Testis (tissue), 3 donors: Measurements from ENCODE around the gene NAALAD2. TPM values are rescaled to one million over a fixed set of nuclear protein-coding genes. Genes with fewer than 3 reads are reported as not detected.
"Not testable (repeated sequence)": the region's sequence is repeated elsewhere in the genome, so short reads cannot be mapped to it uniquely, and the experiment has no call there.

Experiments used
- DNase-seq: peaks from one replicate; pipeline ENCODE4 v3.0.0-alpha.2; 2019
- H3K27ac ChIP-seq, 2 donors: fragments of 200-600 bp; sonication (generic); one replicate each; pipeline ENCODE4 v1.5.1; 2019
- H3K27me3 ChIP-seq: fragments of 200-600 bp; sonication (generic); one replicate; pipeline ENCODE4 v1.5.1; 2019
- H3K36me3 ChIP-seq: fragments of 200-600 bp; sonication (generic); one replicate; pipeline ENCODE4 v1.5.1; 2017; ENCODE audit warnings: low read depth; ENCODE audit errors: missing control alignments
- H3K4me1 ChIP-seq: fragments of 200-600 bp; sonication (generic); one replicate; pipeline ENCODE4 v1.5.1; 2019
- H3K4me3 ChIP-seq, 2 donors: fragments of 200-600 bp; sonication (generic); one replicate each; pipeline ENCODE4 v1.5.1; 2017 to 2019
- H3K9me3 ChIP-seq: fragments of 200-600 bp; sonication (generic); one replicate; pipeline ENCODE4 v1.5.1; 2017
- POLR2A ChIP-seq: fragments of 450-650 bp; IDR thresholded peaks from one replicate; pipeline ENCODE4 v1.6.1; 2017; ENCODE audit warnings: antibody characterized with exemption, mild to moderate bottlenecking, moderate library complexity
- whole genome bisulfite sequencing, 2 donors: methylation state at CpG; one replicate each; pipeline ENCODE4 v1.1.5; 2018; 5-methylcytosine and 5-hydroxymethylcytosine counted together
- intact Hi-C: fragments of 100-400 bp; cut with DNase I; formaldehyde crosslinking; loops from one replicate; pipeline ENCODE4 v1.15.1; 2023; ENCODE audit warnings: low total_unique reads
- polyA plus RNA-seq: library from polyadenylated mRNA; stranded (reverse); fragments of 350-450 nt; fragmentation: Illumina TruSeq; extraction: RNeasy Lipid Tissue Mini Kit (QIAGEN cat#74804); gene quantifications from one replicate; pipeline ENCODE4 v1.2.3, GENCODE V29; 2014; ENCODE audit warnings: low read depth, low replicate concordance; ENCODE audit not compliant: insufficient read depth
- small RNA-seq, 2 donors: library from RNA; depleted of rRNA; stranded (forward); fragments of <200 nt; gene quantifications; one replicate each; pipeline ENCODE3, GENCODE V24; 2016
- total RNA-seq, 2 donors: library from RNA; depleted of rRNA; stranded (reverse); fragments of >200 nt; gene quantifications; one replicate each; pipeline ENCODE4 v1.2.3, GENCODE V29; 2016
- TF ChIP-seq, protein P1 (sequence below), 3 experiments: fragments of 450-650 bp in 2 of 3; fragments of 200-600 bp in 1 of 3; sonication (generic) in 1 of 3; IDR thresholded peaks; one replicate each; pipeline ENCODE4 v1.5.1; 2016 to 2019; ENCODE audit warnings: antibody characterized with exemption in 3 of 3, mild to moderate bottlenecking in 2 of 3, moderate library complexity in 1 of 3

Gene NAALAD2
- total and polyA plus RNA-seq, 3 donors from 2014 or later = 23.8 to 92.4 (median 89.3) TPM

DNA sequence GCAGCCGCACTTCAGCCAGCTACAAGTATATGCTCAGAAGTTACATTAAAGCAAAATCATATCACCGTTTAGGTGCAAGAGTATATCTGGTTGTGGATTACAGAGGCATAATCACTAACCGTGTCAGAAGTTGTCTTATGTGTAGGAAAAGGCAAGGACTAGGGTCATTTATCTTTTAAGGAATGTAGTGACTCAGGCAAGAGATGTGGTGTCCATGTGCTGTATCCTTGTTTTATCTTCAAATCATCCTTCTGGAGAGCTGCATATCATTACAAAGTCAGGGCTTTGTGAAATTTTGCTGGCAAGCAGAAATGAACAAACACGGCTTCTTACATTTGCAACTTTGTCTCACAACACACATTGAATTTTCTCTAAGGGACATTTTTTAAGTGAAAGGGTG is 101.1 kb downstream of the NAALAD2 start:
- TF ChIP-seq POLR2A = no peak
- TF ChIP-seq, protein P1, sequence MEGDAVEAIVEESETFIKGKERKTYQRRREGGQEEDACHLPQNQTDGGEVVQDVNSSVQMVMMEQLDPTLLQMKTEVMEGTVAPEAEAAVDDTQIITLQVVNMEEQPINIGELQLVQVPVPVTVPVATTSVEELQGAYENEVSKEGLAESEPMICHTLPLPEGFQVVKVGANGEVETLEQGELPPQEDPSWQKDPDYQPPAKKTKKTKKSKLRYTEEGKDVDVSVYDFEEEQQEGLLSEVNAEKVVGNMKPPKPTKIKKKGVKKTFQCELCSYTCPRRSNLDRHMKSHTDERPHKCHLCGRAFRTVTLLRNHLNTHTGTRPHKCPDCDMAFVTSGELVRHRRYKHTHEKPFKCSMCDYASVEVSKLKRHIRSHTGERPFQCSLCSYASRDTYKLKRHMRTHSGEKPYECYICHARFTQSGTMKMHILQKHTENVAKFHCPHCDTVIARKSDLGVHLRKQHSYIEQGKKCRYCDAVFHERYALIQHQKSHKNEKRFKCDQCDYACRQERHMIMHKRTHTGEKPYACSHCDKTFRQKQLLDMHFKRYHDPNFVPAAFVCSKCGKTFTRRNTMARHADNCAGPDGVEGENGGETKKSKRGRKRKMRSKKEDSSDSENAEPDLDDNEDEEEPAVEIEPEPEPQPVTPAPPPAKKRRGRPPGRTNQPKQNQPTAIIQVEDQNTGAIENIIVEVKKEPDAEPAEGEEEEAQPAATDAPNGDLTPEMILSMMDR (IDR thresholded peaks at IDR 0.05) = no peak
- Histone ChIP-seq H3K27ac (peak overlapping the region; percentile 1 to 3), H3K4me1 (peaks cover 6% of the 10 kb centered on the region), H3K9me3 (no peaks in the 10 kb centered on the region), H3K4me3 (no peak overlapping the region), H3K36me3 (no peaks in the 10 kb centered on the region), H3K27me3 (no peaks in the 10 kb centered on the region)
- no peak for DNase-seq
- intact Hi-C loops = no loop called here
- WGBS, 2 donors = 57 to 59% methylated on average over 4 of the region's 4 CpGs

DNA sequence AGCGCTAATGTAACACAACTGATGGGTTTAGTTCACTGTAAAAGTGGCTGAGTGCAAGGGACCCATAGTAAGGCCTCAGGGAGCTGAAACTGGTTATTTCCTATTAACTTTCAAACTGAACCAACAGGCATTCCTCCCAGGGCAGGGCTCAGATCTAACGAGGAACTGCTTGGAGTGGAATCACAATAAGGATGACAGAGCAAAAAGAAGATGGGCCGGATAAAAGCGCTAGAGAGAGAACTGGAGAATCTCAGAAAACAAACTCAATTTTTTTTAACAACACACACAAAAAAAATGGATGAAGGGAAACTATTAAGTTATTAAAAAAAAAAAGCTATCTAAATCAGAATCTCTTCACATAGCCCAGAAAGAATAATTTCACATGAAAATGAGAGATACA is 102.5 kb downstream of the NAALAD2 start:
- 61 to 80% methylated on average over 4 of the region's 4 CpGs for WGBS, 2 donors
- Histone ChIP-seq H3K27me3 (no peaks in the 10 kb centered on the region), H3K36me3 (no peaks in the 10 kb centered on the region), H3K9me3 (no peaks in the 10 kb centered on the region), H3K27ac (no peak overlapping the region), H3K4me3 (no peak overlapping the region), H3K4me1 (peaks cover 6% of the 10 kb centered on the region)
- intact Hi-C loops = no loop called here
- TF ChIP-seq, protein P1 (IDR thresholded peaks at IDR 0.05) = no peak
- TF ChIP-seq POLR2A = no peak
- DNase-seq = no peak

DNA sequence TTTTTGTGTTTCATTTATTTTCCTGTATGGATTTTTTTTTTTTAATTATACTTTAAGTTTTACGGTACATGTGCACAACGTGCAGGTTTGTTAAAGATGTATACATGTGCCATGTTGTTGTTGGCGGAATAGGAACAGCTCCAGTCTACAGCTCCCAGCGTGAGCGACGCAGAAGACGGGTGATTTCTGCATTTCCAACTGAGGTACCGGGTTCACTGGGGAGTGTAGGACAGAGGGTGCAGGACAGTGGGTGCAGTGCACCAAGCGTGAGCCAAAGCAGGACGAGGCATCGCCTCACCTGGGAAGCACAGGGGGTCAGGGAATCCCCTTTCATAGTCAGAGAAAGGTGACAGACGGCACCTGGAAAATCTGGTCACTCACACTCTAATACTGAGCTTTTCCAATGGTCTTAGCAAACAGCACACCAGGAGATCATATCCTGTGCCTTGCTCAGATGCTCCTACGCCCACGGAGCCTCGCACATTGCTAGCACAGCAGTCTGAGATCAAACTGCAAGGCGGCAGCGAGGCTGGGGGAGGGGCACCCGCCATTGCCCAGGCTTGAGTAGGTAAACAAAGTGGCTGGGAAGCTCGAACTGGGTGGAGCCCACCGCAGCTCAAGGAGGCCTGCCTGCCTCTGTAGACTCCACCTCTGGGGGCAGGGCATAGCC is 105.6 kb downstream of the NAALAD2 start:
- DNase-seq, H3K9me3 ChIP-seq, H3K27ac ChIP-seq, H3K4me3 ChIP-seq, H3K4me1 ChIP-seq, H3K36me3 ChIP-seq, intact Hi-C loops, H3K27me3 ChIP-seq: not testable (repeated sequence)
- WGBS, 2 donors = 82 to 88% methylated on average over 15 to 20 of the region's 20 CpGs

DNA sequence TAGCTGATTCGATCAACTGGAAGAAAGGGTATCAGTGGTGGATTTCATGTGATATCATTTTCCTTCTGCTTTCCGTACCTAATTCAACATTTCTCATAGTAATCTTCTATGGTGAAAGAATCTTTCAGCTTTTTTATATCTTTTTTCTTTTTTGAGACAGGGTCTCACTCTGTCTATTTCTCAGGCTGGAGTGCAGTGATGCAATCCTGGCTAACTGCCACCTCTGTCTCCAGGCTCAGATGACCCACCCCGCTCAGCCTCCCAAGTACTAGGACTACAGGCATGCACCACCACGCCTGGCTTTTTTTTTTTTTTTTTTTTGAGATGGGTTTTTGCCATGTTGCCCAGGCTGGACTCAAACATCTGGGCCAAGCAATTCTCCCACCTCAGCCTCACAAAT is 107.0 kb downstream of the NAALAD2 start:
- no peak for DNase-seq
- Histone ChIP-seq H3K27ac (no peak overlapping the region), H3K36me3 (no peaks in the 10 kb centered on the region), H3K9me3 (no peaks in the 10 kb centered on the region), H3K4me3 (no peak overlapping the region), H3K4me1 (no peaks in the 10 kb centered on the region), H3K27me3 (no peaks in the 10 kb centered on the region)
- intact Hi-C loops = no loop called here
- WGBS, 2 donors = 91 to 95% methylated on average over 3 to 4 of the region's 4 CpGs
- TF ChIP-seq, protein P1 (IDR thresholded peaks at IDR 0.05) = no peak
- TF ChIP-seq POLR2A = no peak

Small RNA genes lying within 50 kb of the gene (small RNA-seq; reads per million reads assigned to genes)
- gene RF00275 = 0 reads per million in 2 donors

Other genes starting within 250 kb of the NAALAD2 start
- gene TRIM49D1, start 212.4 kb upstream of the NAALAD2 start, total RNA-seq = not detected
- 0.20 TPM for gene TRIM49D1, start 212.4 kb upstream of the NAALAD2 start, polyA plus RNA-seq
- gene TRIM49D2, start 210.6 kb upstream of the NAALAD2 start, total RNA-seq = under 1 TPM in 1 of 2 donors, not detected in 1; 0.43 TPM
- not detected for gene TRIM49D2, start 210.6 kb upstream of the NAALAD2 start, polyA plus RNA-seq
- gene TRIM64, start 168.6 kb upstream of the NAALAD2 start, total RNA-seq = not detected
- not detected for gene TRIM64, start 168.6 kb upstream of the NAALAD2 start, polyA plus RNA-seq
- under 1 TPM in 1 of 2 donors, not detected in 1; 0.37 TPM for gene TRIM49C, start 103.6 kb upstream of the NAALAD2 start, total RNA-seq
- gene TRIM49C, start 103.6 kb upstream of the NAALAD2 start, polyA plus RNA-seq = 0.18 TPM
- under 1 TPM in 1 of 2 donors, not detected in 1; 0.55 TPM for gene UBTFL1, start 48.7 kb upstream of the NAALAD2 start, total RNA-seq
- not detected for gene UBTFL1, start 48.7 kb upstream of the NAALAD2 start, polyA plus RNA-seq
- gene CHORDC1, start 88.4 kb downstream of the NAALAD2 start, total RNA-seq = 10 to 100 TPM; 46.8 to 65.6 TPM
- gene CHORDC1, start 88.4 kb downstream of the NAALAD2 start, polyA plus RNA-seq = 20.9 TPM